T-helper 2 cell treated with Interferon-gamma antibody and Interleukin-4, amounts not matched to agents 100 ng/mL and 5 ng/mL, for 36 hours (primary cell): ENCODE measurements around the gene TMEM168. TPM values are rescaled to one million over a fixed set of nuclear protein-coding genes. Genes with fewer than 3 reads are reported as not detected.

Experiments used
- intact Hi-C: fragments of 100-400 bp; cut with micrococcal nuclease; formaldehyde crosslinking; loops from one replicate; pipeline ENCODE4 v1.15.1; 2023
- total RNA-seq: library from RNA; stranded (reverse); gene quantifications from 2 replicates; pipeline ENCODE4 v1.2.3, GENCODE V29; 2022

The TMEM168 gene
- total RNA-seq, 1 donor from 2014 or later = 18.8 TPM

DNA sequence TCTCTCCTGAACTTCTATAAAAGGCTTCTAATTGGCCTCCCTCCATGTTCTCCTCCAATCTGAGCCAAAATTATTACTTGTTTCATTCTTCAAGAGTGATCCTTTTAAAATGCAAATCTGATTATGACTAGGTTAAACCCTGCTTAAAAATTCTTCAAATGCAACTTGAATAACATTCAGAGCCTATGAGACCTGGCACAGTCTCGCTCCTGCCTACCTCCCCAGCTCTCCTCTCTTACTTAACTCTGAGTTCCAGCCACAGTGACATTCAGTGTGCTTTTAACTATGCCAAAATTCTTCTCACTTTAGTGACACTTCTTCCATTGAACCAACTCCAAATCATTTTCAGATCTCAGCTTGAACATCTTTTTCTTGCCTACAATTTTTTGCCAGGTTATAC is 68.8 kb downstream of the TMEM168 start:
- intact Hi-C loops = no loop called here

DNA sequence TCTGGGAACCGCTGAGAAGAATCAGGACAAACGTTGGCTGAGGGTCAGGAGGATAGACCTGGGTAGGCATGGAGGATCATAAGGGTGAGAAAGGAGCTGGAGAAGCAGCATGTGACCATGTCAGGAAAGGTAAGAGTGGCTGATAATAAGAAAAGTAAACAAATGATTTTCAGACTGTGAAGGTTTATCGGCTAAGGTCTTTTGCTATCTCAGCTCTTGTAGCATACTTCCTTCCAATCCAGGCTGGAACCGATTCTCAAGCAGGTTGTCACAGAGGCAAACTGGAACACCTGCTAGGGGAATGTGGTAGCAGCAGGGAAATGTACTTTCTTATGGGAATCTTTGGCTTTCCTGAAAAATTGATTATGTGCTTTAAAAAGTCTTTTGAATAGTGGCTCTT is 74.7 kb downstream of the TMEM168 start:
- intact Hi-C loops = no loop called here

DNA sequence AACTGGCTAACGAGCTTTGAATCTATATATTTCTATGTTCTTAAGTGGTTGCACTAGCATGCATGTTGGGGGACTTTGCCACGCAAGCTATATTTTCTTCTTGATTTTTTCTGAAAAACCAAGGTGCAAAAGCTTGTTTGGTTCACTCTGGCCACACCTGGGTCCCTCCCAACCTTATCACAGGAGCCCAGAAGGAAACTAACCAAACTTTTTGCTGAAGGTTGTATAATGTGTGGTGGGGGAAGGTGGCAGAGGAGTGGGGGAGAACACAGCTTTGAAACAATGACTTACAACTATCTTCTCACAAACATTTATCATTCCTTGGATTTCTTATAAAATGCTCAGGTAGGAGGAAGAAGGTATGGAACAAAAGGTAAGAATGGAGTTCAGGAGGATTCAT is 75.3 kb downstream of the TMEM168 start:
- intact Hi-C loops = no loop called here
